GM19468 (cell line): Measurements from ENCODE around the gene PLAGL2.

Experiments used
- ATAC-seq: cut with Tn5 transposase; IDR thresholded peaks from one replicate; pipeline ENCODE4 v1.9.1; 2021; ENCODE audit warnings: mild to moderate bottlenecking, moderate library complexity, moderate number of reproducible peaks; ENCODE audit not compliant: unreplicated experiment; ENCODE audit errors: extremely low read depth

The PLAGL2 gene

GRCh38 chr20:32155017-32155981, 52.2 kb downstream of the PLAGL2 start:
- no peak for ATAC-seq

GRCh38 chr20:32153771-32154170, 53.8 kb downstream of the PLAGL2 start:
- no peak for ATAC-seq

GRCh38 chr20:32153156-32153665, 54.3 kb downstream of the PLAGL2 start:
- no peak for ATAC-seq

GRCh38 chr20:32152421-32153155, 55.0 kb downstream of the PLAGL2 start:
- no peak for ATAC-seq

- no peak for ATAC-seq
These were observed 57.2 kb downstream of the PLAGL2 start for GRCh38 chr20:32150291-32150848.

GRCh38 chr20:32149566-32150170, 57.9 kb downstream of the PLAGL2 start:
- ATAC-seq: no peak

- ATAC-seq: no peak
These were observed 62.5 kb downstream of the PLAGL2 start for GRCh38 chr20:32144898-32145662.

GRCh38 chr20:32142991-32143390, 64.6 kb downstream of the PLAGL2 start:
- no peak for ATAC-seq
